Lung (tissue), 12 donors: Measurements from ENCODE around the gene SLC23A3. TPM values are rescaled to one million over a fixed set of nuclear protein-coding genes. Genes with fewer than 3 reads are reported as not detected.

Source experiments
- ATAC-seq: fragments of 200-7000 bp; cut with Tn5 transposase; one replicate; pipeline ENCODE4 v1.9.1; 2020; ENCODE audit warnings: moderate number of reproducible peaks; ENCODE audit not compliant: insufficient read depth, low FRiP score
- DNase-seq, 3 donors: peaks; one replicate each; pipeline ENCODE4 v3.0.0-alpha.2; 2013 to 2017
- H3K27ac ChIP-seq, 2 donors: one replicate each; pipeline ENCODE4 v1.5.1; 2013; ENCODE audit warnings: mild to moderate bottlenecking in 2 of 2, moderate library complexity in 2 of 2, control low read depth in 1 of 2, inconsistent platforms in 1 of 2, low read depth in 1 of 2, low read length in 1 of 2
- H3K27me3 ChIP-seq, 3 donors: one replicate each; pipeline ENCODE4 v1.5.1; 2013; ENCODE audit warnings: low read length in 2 of 3; ENCODE audit not compliant: control insufficient read depth in 3 of 3, insufficient read depth in 3 of 3
- H3K36me3 ChIP-seq, 4 donors: one replicate each; pipeline ENCODE4 v1.5.1; 2013; ENCODE audit warnings: low read length in 4 of 4, mild to moderate bottlenecking in 1 of 4, moderate library complexity in 1 of 4; ENCODE audit not compliant: control insufficient read depth in 4 of 4, insufficient read depth in 4 of 4
- H3K4me1 ChIP-seq, 5 donors: one replicate each; pipeline ENCODE4 v1.5.1; 2013; ENCODE audit warnings: low read length in 5 of 5, mild to moderate bottlenecking in 2 of 5, moderate library complexity in 1 of 5; ENCODE audit not compliant: control insufficient read depth in 5 of 5, insufficient read depth in 5 of 5
- H3K4me3 ChIP-seq: one replicate; pipeline ENCODE4 v1.5.1; 2013; ENCODE audit warnings: mild to moderate bottlenecking, control low read depth, moderate library complexity
- H3K9ac ChIP-seq, 2 donors: one replicate each; pipeline ENCODE4 v1.5.1; 2013; ENCODE audit warnings: low read length in 2 of 2, control low read depth in 1 of 2; ENCODE audit not compliant: insufficient read depth in 1 of 2
- H3K9me3 ChIP-seq, 4 donors: one replicate each; pipeline ENCODE4 v1.5.1; 2013; ENCODE audit warnings: low read length in 3 of 4, mild to moderate bottlenecking in 1 of 4, moderate library complexity in 1 of 4; ENCODE audit not compliant: control insufficient read depth in 4 of 4, insufficient read depth in 3 of 4
- WGBS, 2 donors: extraction: QIAGEN DNeasy Blood & Tissue Kit; methylation state at CpG; one replicate each; pipeline ENCODE4 v1.1.7; 2013; 5-methylcytosine and 5-hydroxymethylcytosine counted together
- polyA plus RNA-seq, 2 donors: library from polyadenylated mRNA; stranded (reverse); fragments of 200-250 nt; gene quantifications; one replicate each; pipeline ENCODE4 v1.2.1, GENCODE V29; 2013
- total RNA-seq, 2 donors: library from RNA; depleted of rRNA in 1 of 2; stranded (reverse); fragments of >200 nt in 1 of 2; gene quantifications; one replicate each; pipeline ENCODE4 v1.2.1, GENCODE V29; 2014 to 2021
- TF ChIP-seq, protein P1 (sequence below): IDR thresholded peaks from 2 replicates; pipeline ENCODE4 v1.5.1; 2012; ENCODE audit warnings: mild to moderate bottlenecking; ENCODE audit errors: control extremely low read depth, extremely low read depth
- donor health status: control.
- donor health status: control.
- donor health status: Bipolar disorder and iron deficiency.
- donor health status: healthy.
- donor health status: DM: yes; HTN: yes; CAD: no.

The SLC23A3 gene
- total and polyA plus RNA-seq, 4 donors, result 0.80 to 2.5 (median 1.9) TPM

DNA sequence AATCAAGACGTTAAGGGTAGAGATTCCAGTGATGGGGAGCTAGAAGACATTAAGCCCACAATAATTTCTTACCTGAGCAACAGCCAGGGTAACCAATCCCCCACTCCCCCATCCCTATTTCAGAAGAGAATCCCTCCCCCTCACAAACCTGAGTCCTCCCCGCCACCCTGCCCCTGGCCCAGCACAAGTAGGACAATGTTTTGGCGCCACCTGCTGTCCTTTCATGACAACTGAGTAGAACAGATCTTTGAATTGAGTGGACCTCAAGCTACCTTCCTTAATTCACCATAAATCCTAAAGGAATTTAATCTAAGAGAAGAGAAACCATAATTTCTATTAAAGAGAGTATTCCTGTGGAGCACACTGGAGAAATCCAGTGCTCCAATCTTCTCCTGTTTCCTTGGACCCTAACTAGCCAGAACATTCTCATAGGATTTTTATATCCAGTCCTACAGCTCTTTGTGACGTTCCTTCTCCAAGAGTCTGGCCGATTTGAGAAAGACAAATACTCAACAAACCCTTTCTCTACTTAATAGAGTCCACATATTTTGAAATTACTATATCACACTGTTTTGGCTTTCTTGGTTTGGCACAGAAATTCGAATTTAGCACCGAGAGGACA, 50.3 kb downstream of the SLC23A3 start:
- Histone ChIP-seq H3K9ac (no peak overlapping the region), H3K9me3 (no peaks in the 10 kb centered on the region), H3K36me3 (no peaks in the 10 kb centered on the region), H3K4me3 (no peak overlapping the region), H3K27me3 (no peaks in the 10 kb centered on the region), H3K4me1 (peaks cover 0 to 29% (median 16%) of the 10 kb centered on the region in 5 donors), H3K27ac (no peak overlapping the region)
- TF ChIP-seq, protein P1, sequence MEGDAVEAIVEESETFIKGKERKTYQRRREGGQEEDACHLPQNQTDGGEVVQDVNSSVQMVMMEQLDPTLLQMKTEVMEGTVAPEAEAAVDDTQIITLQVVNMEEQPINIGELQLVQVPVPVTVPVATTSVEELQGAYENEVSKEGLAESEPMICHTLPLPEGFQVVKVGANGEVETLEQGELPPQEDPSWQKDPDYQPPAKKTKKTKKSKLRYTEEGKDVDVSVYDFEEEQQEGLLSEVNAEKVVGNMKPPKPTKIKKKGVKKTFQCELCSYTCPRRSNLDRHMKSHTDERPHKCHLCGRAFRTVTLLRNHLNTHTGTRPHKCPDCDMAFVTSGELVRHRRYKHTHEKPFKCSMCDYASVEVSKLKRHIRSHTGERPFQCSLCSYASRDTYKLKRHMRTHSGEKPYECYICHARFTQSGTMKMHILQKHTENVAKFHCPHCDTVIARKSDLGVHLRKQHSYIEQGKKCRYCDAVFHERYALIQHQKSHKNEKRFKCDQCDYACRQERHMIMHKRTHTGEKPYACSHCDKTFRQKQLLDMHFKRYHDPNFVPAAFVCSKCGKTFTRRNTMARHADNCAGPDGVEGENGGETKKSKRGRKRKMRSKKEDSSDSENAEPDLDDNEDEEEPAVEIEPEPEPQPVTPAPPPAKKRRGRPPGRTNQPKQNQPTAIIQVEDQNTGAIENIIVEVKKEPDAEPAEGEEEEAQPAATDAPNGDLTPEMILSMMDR, result peak; percentile 63
- peak; percentile 46 to 60 (median 57) for DNase-seq
- no peak for ATAC-seq
- 47 to 60% methylated on average over 7 of the region's 7 CpGs for WGBS, 2 donors

DNA sequence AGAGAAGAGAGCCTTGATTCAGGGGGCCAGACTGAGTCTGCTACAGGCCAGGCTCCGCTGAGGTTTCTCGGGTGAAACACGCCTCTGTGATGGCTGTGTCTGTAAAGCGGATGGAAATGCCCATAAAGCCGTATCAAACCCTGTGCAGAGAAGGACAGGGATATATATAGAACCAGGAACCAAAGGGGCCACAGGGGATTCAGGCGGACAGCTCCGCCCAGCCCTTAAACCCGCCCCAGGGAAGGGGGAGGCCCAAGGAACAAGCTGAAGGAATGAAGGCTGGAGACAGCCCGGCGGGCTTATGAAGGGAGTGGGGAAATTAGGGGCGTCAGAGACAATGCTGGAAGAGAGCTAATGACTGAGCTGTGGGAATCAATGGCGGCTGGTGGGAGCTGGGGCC, 51.3 kb downstream of the SLC23A3 start:
- no peak overlapping the region for H3K9ac ChIP-seq
- no peak overlapping the region for H3K27ac ChIP-seq
- ATAC-seq (no peak), DNase-seq (peak in 1 of 3 donors; percentile 35)
- 63 to 70% methylated on average over 12 of the region's 12 CpGs for WGBS, 2 donors
- H3K36me3 ChIP-seq, result no peaks in the 10 kb centered on the region
- H3K4me1 ChIP-seq, result peaks cover 0 to 20% (median 13%) of the 10 kb centered on the region in 5 donors
- no peak overlapping the region for H3K4me3 ChIP-seq
- H3K27me3 ChIP-seq, result no peaks in the 10 kb centered on the region
- TF ChIP-seq, protein P1, result no peak
- H3K9me3 ChIP-seq, result no peaks in the 10 kb centered on the region

DNA sequence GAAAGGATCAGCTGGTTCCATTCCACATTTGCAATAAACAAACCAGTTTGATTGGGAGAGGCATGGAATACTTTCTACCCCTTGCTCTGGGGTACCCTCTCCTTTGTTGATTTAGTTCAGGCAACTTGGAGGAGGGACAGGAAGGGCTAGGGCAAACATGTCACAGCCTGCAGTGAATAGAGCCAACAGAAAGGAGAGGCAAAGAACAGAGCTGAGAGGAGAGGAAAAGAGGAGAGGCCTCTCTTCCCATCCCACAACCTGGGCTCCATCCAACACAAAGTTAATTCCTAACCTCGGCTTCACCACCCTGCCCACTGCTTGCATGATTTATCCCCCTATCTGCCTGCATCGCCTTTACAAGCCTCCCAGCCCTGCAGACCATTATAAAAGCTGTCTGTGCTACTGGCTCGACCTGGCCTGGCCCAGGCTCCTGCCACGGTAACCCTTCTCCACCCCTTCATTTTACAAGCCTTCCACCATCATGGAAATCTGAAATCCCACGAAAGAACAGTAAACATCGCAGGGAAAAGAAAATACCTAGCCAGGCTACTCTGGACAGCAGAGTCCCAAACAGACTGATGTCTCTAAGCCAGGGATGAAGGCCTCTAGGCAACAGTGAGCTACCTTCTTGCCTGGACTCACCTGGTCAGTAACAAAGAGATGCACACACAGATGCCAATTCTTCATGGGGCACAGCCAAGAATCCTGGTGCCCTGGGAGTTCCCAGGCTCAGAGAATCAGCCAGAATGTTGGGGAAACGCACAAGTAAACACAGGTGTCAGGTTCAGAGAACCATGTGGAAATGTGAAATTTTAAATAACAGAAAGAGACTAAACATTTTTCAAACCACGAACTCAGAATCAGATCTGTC, 52.8 kb downstream of the SLC23A3 start:
- WGBS, 2 donors, result 62 to 77% methylated on average over 8 of the region's 8 CpGs
- Histone ChIP-seq H3K4me1 (peaks cover 0 to 15% (median 13%) of the 10 kb centered on the region in 5 donors), H3K4me3 (no peak overlapping the region), H3K27me3 (no peaks in the 10 kb centered on the region), H3K36me3 (no peaks in the 10 kb centered on the region), H3K9me3 (no peaks in the 10 kb centered on the region), H3K9ac (no peak overlapping the region), H3K27ac (no peak overlapping the region)
- TF ChIP-seq, protein P1, result no peak
- ATAC-seq (no peak), DNase-seq (peak in 1 of 3 donors; percentile 25)
